TTC549 (cell line): Measurements from ENCODE around the gene SETD2.
"Not testable (repeated sequence)": the region's sequence is repeated elsewhere in the genome, so short reads cannot be mapped to it uniquely, and the experiment has no call there.

Experiments
- FAIRE-seq: peaks from 2 replicates; lab custom pipeline; 2012; peaks lifted over from hg19 to GRCh38; lab: Jason Lieb, UNC

Gene SETD2, protein sequence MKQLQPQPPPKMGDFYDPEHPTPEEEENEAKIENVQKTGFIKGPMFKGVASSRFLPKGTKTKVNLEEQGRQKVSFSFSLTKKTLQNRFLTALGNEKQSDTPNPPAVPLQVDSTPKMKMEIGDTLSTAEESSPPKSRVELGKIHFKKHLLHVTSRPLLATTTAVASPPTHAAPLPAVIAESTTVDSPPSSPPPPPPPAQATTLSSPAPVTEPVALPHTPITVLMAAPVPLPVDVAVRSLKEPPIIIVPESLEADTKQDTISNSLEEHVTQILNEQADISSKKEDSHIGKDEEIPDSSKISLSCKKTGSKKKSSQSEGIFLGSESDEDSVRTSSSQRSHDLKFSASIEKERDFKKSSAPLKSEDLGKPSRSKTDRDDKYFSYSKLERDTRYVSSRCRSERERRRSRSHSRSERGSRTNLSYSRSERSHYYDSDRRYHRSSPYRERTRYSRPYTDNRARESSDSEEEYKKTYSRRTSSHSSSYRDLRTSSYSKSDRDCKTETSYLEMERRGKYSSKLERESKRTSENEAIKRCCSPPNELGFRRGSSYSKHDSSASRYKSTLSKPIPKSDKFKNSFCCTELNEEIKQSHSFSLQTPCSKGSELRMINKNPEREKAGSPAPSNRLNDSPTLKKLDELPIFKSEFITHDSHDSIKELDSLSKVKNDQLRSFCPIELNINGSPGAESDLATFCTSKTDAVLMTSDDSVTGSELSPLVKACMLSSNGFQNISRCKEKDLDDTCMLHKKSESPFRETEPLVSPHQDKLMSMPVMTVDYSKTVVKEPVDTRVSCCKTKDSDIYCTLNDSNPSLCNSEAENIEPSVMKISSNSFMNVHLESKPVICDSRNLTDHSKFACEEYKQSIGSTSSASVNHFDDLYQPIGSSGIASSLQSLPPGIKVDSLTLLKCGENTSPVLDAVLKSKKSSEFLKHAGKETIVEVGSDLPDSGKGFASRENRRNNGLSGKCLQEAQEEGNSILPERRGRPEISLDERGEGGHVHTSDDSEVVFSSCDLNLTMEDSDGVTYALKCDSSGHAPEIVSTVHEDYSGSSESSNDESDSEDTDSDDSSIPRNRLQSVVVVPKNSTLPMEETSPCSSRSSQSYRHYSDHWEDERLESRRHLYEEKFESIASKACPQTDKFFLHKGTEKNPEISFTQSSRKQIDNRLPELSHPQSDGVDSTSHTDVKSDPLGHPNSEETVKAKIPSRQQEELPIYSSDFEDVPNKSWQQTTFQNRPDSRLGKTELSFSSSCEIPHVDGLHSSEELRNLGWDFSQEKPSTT (N-terminal part only)

GRCh38 chr3:47164007-47164881, at the start of gene SETD2:
Gene SETD2 (minus strand): TSS chr3:47164113. CDS start chr3:47163924, 189 bp downstream.
- FAIRE-seq, result no peak

DNA sequence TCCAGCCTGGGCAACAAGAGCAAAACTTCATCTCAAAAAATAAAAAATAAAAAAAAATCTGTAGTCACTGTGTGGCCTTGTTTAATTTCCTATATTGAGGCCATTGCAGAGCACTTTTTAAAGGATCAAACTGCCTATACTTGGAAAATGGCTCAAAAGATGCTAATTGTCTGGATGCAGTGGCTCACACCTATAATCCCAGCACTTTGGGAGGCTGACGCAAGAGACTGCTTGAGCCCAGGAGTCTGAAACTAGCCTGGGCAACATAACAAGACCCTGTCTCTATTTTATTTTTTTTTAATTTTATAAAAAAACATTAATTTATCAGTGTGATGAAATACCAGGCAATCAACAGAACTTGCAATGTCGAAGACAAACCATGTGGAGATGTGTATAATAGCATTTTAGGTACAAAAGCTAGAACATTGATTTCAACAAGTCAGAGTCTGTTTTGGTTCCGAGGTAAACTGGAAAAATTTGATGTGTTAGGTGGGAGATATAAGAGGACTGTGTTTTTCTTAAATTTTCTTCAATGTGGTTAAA, 47.0 kb upstream of the SETD2 start:
- no peak for FAIRE-seq

DNA sequence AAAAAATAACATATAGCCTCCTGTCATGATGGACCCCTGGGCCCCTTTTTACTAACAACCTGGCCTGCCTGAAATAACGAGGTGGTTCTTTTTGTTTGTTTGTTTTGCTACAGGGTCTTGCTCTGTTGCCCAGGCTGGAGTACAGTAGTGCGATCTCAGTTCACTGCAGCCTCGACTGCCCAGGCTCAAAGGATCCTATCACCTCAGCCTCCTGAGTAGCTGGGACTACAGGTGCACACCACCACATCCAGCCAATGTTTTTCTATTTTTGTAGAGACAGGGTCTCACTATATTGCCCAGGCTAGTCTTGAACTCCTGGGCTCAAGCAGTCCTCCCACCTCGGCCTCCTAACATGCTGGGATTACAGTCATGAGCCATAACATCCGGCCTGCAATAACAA, 42.1 kb upstream of the SETD2 start:
- not testable (repeated sequence) for FAIRE-seq

DNA sequence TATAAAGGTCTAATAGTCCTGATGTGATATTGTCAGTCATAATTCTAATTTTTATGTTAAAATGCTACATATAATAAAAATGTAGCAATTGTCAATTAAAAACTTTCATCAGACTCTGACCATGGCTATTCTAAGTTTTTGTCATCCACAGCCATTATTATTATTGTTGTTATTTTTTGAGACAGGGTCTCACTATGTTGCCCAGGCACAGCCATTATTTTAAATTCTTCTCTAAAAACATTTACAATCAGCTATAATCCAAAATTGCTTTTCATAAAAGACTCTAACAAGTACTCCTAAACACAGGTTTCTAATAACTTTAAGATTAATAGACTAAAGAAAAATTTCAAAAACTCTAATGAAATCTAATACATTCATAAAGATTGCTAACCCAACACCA, 41.0 kb upstream of the SETD2 start:
- FAIRE-seq, result no peak

DNA sequence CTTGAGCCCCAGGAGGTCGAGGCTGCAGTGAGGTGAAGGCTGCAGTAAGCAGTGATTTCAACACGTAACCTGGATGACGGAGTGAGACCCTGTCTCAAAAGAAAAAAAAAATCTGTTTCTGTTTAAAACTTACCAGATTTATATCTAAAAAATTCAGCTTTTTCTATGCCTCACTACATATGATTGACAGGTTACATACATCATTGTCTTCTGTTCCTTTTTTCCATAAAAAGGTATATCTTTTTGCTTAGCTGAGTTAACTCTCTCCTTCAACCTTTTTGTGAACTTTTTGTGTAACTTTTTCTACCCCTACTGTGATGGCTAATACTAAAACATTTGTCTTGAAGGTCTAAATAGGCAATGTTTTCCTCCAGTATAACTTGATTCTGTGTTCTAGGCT, 38.6 kb upstream of the SETD2 start:
- FAIRE-seq, result no peak

GRCh38 chr3:47197287-47197686, 33.4 kb upstream of the SETD2 start:
- FAIRE-seq, result no peak

DNA sequence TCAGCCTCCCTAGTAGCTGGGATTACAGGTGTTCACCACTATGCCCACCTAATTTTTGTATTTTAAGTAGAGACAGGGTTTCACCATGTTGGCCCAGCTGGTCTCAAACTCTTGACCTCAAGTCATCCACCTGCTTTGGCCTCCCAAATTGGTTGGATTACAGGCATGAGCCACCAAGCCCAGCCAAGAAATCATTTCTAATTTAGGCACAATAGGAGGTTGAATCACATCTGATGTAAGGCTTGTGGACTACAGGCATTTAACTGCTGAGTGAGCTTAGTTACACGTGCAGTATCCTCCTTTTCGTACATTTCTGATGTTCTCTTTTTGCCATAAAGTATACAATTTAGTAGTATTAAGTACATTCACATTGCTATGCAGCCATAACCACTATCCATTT, 31.1 kb upstream of the SETD2 start:
- FAIRE-seq, result no peak

DNA sequence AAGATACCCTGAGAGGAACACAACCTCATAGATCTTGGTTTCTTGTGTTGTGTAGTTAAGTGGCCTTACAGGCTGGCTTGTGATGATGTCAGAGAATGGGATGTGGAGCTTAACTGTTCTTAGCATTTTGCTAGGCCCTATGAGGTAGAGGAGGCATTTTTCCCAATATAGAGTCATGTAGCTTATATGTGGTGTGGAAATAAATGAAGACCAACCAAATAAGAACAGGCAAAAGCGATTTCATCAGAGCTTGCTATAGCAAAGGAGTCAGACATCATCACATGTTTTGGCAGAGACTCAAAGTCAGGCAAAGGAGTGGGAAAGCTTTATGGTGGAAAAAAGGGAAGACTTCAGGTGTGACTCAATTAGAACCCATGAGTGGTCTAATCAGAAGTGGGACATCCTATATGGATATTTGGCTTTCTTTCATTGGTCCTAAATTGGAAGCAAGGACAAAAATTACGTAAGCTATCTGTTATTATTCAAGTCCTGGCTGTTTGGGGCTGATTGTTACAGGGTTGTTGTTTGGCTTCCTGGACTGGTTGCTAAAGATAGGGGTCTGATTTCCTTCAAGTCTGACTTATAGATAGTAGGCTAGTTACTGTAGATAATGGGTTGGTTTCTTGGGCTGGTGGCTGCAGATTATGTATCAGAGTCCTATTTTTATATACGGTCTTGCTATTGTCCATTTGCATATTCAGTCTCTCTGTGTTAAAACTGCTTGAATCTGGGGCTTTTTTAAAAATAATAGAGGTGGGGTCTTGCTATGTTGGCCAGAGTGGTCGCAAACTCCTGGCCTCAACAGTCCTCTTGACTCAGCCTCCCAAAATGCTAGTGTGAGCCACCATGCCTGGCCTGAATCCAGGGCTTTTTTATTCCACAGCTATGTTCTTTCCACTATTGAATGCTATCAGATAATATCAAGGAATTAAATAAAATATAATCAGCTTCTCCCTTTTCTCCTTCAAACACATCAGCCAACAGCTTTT, 30.3 kb upstream of the SETD2 start:
- FAIRE-seq, result no peak

DNA sequence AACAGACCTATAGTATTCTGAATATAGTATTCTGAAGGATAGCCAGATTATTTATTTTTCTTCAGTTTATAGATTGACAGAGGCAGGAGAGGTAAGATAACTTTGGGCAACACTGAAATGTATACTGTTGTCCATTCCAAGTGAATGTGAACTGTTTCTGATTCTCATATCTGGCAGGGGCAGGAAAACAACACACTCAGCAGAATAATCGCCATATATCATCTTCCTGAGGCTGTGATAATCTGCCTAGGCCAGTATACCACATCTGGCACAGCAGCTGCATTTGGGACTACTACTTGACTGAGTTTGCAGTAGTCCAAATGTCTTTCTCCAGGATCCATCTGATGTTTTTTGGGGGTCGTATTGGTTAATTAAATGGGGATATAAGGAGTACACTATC, 22.4 kb upstream of the SETD2 start:
- no peak for FAIRE-seq

- not testable (repeated sequence) for FAIRE-seq
These were observed 17.8 kb upstream of the SETD2 start for GRCh38 chr3:47181685-47182084.

- not testable (repeated sequence) for FAIRE-seq
These were observed 16.1 kb upstream of the SETD2 start for GRCh38 chr3:47180011-47180410.

- no peak for FAIRE-seq
These were observed 12.7 kb upstream of the SETD2 start for GRCh38 chr3:47176582-47176981.

DNA sequence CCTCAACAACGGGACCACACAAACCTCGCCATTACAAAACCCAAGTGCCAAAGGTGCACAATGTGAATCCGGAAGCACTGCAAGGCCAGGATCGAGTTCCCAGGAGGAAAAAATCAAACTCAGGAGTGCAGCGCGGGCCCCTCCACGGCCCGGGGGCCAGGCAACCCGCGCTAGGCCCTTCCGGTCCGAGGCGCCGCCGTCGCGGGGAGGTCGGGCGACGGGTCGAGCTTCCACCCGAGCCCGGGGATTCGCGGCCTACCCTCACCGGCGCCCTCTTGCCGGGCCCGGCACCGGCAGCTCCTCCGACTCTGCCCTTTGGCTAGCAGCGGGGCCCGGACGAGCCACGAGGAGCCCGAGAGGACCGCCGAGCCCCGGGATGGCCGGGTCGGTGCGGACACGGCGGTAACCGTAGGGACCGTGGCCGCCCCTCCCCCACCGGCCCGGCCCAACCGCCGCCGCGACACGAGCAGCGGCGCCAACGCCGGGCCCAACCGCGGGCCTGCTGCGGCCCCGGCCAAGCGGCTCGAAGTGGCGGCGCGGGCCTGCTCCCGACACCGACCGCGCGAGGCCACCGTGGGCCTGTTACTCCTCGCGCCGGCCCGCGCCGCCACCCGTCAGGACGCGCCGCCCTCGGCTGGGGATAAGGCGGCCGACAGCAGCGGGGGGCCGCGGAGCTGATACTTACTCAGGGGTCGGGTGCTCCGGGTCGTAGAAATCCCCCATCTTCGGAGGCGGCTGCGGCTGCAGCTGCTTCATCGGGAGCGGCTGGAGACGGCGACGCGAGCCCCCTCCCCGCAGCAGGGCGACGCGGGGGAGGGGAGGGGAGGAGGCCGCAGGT, 525 bp downstream of the SETD2 start:
- no peak for FAIRE-seq

DNA sequence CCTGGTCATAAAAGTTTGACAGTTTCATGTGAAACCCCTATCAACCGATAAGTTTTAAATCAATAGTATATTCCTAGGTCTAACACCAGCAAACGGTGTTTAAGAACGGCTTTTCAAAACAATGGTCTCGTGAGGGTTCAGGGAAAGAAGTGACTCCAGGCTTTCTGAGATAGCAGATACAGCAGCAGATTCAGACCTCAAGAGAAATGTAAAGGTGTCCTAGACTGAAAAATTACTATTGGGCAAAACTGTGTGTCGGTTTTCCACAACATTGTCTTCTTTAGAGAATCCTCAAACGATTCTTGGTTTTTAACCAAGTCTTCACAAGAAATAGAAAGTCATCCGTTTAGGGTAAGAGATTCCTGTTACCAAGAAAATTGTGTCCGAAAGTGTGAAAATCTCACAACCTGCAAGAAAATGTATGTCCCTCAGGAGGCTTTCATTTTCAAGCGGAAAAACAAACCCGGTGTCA, 1.2 kb downstream of the SETD2 start:
- FAIRE-seq, result no peak

DNA sequence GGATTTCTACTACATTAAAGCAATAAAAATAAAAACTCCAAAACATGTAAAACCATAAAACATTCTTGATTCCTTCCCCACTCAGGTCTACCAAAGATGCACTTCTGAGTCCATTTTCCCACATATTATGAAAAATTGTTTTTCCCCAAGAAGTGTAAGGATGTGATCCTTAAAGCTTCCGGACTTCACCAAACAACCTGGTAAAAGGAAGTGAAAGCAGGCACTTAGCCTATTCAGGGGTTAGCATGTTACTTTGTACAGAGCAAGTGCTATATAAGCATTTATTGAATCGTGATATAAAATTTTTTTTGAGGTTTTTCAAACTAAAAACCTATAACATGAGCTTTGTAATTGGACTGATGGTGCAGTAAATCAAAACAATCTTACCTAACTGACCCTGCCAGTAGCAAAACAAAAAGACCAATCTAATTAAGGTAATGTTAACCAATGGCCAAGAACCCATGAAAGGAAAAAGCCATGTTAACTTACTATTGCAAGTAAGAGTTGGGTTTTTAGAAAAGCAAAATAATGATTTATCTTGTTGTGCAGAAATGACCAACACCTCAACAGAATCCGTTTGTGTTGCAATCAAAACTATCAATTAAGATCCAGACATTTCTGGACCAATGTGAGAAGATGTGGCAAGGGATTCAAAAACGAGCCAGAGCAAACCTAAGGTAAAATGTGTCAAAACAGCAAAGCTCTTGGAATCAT, 1.8 kb downstream of the SETD2 start:
- FAIRE-seq, result no peak

DNA sequence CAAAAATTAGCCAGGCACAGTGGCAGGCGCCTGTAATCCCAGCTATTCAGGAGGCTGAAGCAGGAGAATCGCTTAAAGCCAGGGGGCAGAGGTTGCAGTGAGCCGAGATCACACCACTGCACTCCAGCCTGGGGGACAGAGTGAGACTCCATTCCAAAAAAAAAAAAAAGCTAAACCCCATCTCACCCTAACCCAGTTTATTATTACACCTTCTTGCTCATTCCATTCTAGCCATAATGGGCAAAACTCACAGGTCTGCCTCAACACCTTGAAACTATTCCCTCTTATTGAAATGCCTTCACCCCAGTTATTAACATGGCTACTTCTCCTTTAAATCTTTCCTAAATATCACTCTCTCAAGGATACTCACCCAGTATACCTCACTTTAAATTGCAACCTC, 4.1 kb downstream of the SETD2 start:
- FAIRE-seq, result no peak

DNA sequence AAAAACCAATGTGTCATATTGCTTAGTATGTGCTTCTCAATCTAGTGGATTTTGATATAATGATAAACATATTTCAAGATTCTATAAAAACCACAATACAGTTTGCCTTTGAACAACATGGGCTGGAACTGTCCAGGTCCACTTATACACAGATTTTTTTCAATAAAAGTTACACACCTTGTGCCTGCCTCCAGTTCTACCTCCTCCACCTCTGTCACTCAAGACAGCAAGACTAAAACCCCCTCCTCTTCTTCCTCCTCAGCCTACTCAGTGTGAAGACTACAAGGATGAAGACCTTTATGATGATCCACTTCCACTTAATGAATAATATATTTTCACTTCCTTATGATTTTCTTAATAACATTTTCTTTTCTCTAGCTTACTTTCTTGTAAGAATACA, 5.7 kb downstream of the SETD2 start:
- no peak for FAIRE-seq

- FAIRE-seq, result no peak
These were observed 7.5 kb downstream of the SETD2 start for GRCh38 chr3:47156396-47156795.
